NB4 (cell line): ENCODE results near the gene GRAMD2A.

Experiments used
- DNase-seq: peaks from one replicate; pipeline ENCODE4 v3.0.0; 2010; ENCODE audit warnings: low read depth
- H3K4me3 ChIP-seq: one replicate; pipeline ENCODE4 v1.5.1; 2011; ENCODE audit warnings: mild to moderate bottlenecking, low read depth, low read length, moderate library complexity
- MYC ChIP-seq: IDR thresholded peaks from 2 replicates; pipeline ENCODE4 v1.6.1; 2011; ENCODE audit warnings: low read depth, low read length
- POLR2A ChIP-seq: IDR thresholded peaks from 2 replicates; pipeline ENCODE4 v1.6.1; 2011; ENCODE audit warnings: mild to moderate bottlenecking; ENCODE audit not compliant: insufficient read length; ENCODE audit errors: extremely low read depth
- TF ChIP-seq, protein P1 (sequence below): IDR thresholded peaks from 2 replicates; pipeline ENCODE4 v1.6.1; 2011; ENCODE audit warnings: low read depth, low read length
- TF ChIP-seq, protein P2 (sequence below): IDR thresholded peaks from one replicate; pipeline ENCODE4 v1.5.1; 2012; ENCODE audit warnings: low read depth, low read length

GRAMD2A gene

DNA sequence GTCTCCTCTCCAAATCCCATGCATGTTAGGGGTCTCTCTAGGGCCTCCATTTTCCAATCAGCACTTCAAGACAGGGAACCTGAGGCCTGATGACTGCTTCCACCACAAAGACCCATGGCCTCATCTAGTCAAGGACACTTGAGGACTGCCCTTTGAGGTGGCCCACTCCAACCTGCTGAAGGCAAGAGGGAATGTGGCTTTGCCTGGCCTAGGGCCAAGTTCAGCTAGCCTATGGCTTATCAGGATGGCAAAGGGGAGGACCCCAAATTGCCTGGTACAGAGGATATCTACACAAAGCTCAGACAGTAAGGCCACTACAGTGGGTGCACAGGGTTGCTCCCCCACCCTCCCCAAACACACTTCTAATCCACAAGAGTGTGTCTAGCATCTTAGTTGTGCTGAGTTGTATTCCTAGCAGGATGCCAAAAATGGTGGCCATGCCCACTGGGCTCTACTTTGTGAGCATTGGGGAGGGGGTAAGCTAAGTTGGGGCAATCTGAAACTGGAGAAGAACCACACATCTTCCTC lies 10.0 kb upstream of the GRAMD2A start:
- H3K4me3 ChIP-seq, result no peak overlapping the region
- no peak for DNase-seq
- TF ChIP-seq, protein P1, sequence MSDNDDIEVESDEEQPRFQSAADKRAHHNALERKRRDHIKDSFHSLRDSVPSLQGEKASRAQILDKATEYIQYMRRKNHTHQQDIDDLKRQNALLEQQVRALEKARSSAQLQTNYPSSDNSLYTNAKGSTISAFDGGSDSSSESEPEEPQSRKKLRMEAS, result no peak
- TF ChIP-seq POLR2A (no peak), MYC (no peak)
- TF ChIP-seq, protein P2, sequence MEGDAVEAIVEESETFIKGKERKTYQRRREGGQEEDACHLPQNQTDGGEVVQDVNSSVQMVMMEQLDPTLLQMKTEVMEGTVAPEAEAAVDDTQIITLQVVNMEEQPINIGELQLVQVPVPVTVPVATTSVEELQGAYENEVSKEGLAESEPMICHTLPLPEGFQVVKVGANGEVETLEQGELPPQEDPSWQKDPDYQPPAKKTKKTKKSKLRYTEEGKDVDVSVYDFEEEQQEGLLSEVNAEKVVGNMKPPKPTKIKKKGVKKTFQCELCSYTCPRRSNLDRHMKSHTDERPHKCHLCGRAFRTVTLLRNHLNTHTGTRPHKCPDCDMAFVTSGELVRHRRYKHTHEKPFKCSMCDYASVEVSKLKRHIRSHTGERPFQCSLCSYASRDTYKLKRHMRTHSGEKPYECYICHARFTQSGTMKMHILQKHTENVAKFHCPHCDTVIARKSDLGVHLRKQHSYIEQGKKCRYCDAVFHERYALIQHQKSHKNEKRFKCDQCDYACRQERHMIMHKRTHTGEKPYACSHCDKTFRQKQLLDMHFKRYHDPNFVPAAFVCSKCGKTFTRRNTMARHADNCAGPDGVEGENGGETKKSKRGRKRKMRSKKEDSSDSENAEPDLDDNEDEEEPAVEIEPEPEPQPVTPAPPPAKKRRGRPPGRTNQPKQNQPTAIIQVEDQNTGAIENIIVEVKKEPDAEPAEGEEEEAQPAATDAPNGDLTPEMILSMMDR, result no peak

GRCh38 chr15:72206677-72207000 lies 9.1 kb upstream of the GRAMD2A start:
- TF ChIP-seq POLR2A (no peak), MYC (no peak)
- TF ChIP-seq, protein P2, result no peak
- TF ChIP-seq, protein P1, result no peak
- no peak overlapping the region for H3K4me3 ChIP-seq
- DNase-seq, result no peak

DNA sequence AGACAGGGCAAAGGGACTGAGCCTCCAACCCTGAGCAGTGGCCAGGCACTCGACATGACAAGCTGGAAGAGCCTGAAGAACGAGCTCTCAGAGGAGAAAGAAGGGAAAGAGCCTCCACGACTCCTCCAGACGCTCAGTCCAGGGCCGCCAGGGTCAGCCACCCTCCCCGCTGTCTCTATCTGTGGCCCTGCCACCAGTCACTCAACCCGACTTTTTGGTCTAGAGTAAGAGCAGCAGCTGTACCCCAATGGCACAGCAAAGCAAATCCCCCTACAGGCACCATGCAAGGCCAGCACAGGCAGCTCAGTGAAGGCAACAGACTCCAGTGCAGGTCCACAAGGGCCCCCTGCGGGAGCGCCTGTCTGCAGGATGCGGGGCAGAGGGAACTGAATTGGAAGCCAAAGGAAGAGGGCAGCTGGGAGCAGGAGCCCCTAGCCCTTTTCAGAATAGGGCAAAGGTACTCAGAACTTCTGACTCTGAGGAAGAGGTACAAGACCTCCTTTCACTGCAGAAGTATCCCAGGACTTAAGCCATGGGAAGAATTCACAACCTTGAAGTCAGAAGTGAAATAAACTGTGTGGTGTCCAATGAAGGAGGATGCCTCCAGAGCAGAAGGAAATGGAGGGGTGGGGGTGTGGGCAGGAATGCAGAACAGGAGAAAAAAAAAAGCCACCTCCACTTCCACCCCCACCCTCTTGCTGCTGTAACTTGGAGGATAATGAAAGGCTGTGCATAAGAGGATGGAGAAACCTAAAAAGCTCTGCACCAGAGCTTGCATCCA lies 8.5 kb upstream of the GRAMD2A start:
- no peak for DNase-seq
- TF ChIP-seq POLR2A (no peak), MYC (no peak)
- TF ChIP-seq, protein P2, result no peak
- TF ChIP-seq, protein P1, result no peak
- H3K4me3 ChIP-seq, result no peak overlapping the region

DNA sequence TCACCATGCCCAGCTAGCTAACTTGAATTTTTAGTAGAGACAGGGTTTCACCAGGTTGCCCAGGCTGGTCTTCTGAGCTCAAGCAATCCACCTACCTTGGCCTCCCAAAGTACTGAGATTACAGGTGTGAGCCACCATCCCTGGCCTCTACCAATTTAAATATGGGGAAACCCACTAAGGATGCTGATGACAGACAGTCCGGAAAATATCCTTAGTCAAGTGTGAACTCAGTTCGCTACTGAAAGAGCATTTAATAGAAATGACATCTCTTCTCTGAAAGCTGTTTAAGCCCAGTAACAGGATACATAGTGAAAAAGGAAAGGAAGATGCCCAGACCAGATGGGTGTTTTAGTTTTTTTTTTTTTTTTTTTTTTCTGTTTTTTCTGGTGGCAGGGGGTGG lies 7.7 kb upstream of the GRAMD2A start:
- TF ChIP-seq POLR2A (no peak), MYC (no peak)
- TF ChIP-seq, protein P1, result no peak
- TF ChIP-seq, protein P2, result no peak
- H3K4me3 ChIP-seq, result no peak overlapping the region
- no peak for DNase-seq

DNA sequence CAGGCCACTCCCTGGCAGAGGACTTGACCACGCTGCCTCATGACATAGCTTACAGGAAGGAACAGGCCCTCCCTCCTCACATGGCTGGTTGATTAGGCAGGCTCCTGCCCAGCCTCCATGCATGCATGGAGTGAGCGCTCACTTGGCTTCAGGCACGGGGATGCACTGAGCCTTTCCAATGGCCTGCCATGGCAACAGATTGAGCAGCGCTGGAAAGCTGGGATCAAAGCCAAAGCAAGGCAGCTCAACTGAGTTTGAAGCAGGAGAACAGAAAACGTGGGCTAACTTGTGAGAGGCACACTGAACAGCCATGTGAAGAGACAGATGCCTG lies 5.9 kb upstream of the GRAMD2A start:
- H3K4me3 ChIP-seq, result no peak overlapping the region
- TF ChIP-seq, protein P2, result no peak
- DNase-seq, result no peak
